Measurements from ENCODE around the gene EFNB1. TPM values are rescaled to one million over a fixed set of nuclear protein-coding genes. Genes with fewer than 3 reads are reported as not detected.

The EFNB1 gene
- total RNA-seq, 4 donors from 2014 or later: 37.1 to 94.2 (median 37.7) TPM

- no peak for TF ChIP-seq CTCF (IDR thresholded peaks at IDR 0.05; ENCODE audit: low read depth)
These were observed 21.0 kb upstream of the EFNB1 start for GRCh38 chrX:68807818-68808217.

- TF ChIP-seq CTCF (IDR thresholded peaks at IDR 0.05; ENCODE audit: low read depth): no peak
These were observed 20.0 kb upstream of the EFNB1 start for GRCh38 chrX:68808686-68809357.

GRCh38 chrX:68820476-68821110 lies 8.2 kb upstream of the EFNB1 start:
- no peak for TF ChIP-seq CTCF (IDR thresholded peaks at IDR 0.05; ENCODE audit: low read depth)

- TF ChIP-seq CTCF (IDR thresholded peaks at IDR 0.05; ENCODE audit: low read depth): no peak
These were observed 7.2 kb upstream of the EFNB1 start for GRCh38 chrX:68821616-68822015.

- no peak for TF ChIP-seq CTCF (IDR thresholded peaks at IDR 0.05; ENCODE audit: low read depth)
These were observed 6.0 kb upstream of the EFNB1 start for GRCh38 chrX:68822641-68823410.

- no peak for TF ChIP-seq CTCF (IDR thresholded peaks at IDR 0.05; ENCODE audit: low read depth)
These were observed 5.2 kb upstream of the EFNB1 start for GRCh38 chrX:68823413-68824151.

- no peak for TF ChIP-seq CTCF (IDR thresholded peaks at IDR 0.05; ENCODE audit: low read depth)
These were observed 4.7 kb upstream of the EFNB1 start for GRCh38 chrX:68824152-68824433.

Data from subcutaneous adipose tissue (tissue), 4 donors.